ENCODE measurements around the gene MS4A6A. TPM values are rescaled to one million over a fixed set of nuclear protein-coding genes. Genes with fewer than 3 reads are reported as not detected.

The MS4A6A gene
- total and polyA plus RNA-seq, 9 of the 15 experiments (the other 6 are each of a cell fraction or from before 2014, with no cell fraction given) = 0.57 to 9.5 (median 4.2) TPM

DNA sequence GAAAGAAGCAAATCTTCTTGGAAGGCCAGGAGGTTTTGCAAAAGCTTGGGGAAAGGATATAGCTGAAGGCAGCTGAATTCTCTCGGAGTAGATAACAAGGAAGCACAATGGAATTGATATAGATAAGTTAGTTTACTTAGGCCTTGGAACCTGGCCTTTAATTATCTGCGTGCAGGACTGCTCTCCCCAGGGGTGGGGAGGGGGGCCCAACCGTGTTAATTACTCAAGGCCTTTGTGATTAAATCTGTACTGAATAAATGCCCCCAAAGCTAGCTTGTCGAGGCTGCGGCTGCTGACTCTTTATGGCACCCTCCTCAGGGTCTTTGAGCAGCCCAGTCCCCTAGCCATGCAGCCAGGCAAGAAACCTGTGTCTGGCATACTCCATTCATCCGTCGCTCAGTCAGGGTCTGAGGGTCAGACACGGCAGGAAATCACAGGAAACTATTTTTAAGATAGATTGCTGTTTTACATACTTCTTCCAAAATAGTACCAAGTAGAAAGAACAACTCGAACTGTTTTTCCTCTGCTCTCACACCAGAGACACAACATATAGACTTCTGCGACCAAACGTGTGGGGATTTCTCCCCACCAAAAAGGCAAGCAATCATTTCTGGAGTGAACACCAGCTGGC, 58.0 kb downstream of the MS4A6A start:
- BruUV-seq (replicated peaks) = no TSS peak
- intact Hi-C loops (cut with micrococcal nuclease) (loop anchor here (5.0 kb wide), 1 partner anchor 68 kb away; the partner anchor contains the start of gene MS4A3), in situ Hi-C loops (cut with MboI) (no loop called here)
- Histone ChIP-seq H3K4me1 (replicated peaks in 1 of 2; ENCODE audit: control insufficient read depth in 2 of 2, insufficient read depth in 2 of 2, low read length in 2 of 2) (peaks cover 3 to 39% of the 10 kb centered on the region in 2 experiments; a peak in 3 of 5 replicates), H3K4me2 (ENCODE audit: insufficient read depth, low read length) (no peak overlapping the region; the same call in 1 of the 2 replicates), H3K79me2 (ENCODE audit: control insufficient read depth, insufficient read depth, low read length) (no peaks in the 10 kb centered on the region), H3K27me3 (ENCODE audit: control insufficient read depth in 2 of 2, insufficient read depth in 2 of 2, low read length in 2 of 2) (no peaks in the 10 kb centered on the region), H4K20me1 (replicated peaks; ENCODE audit: control insufficient read depth, insufficient read depth, low read length) (no peaks in the 10 kb centered on the region), H3K9me3 (replicated peaks; ENCODE audit: control insufficient read depth, insufficient read depth, low read depth, low read length) (0 out of 2 replicates have a peak, but pooled peaks cover 8% of the 10 kb centered on the region), H3K4me3 (no peak overlapping the region), H2AFZ (ENCODE audit: low read depth, low read length) (no peak overlapping the region), H3K36me3 (ENCODE audit: control insufficient read depth, insufficient read depth, low read length) (no peaks in the 10 kb centered on the region), H3K27ac (ENCODE audit: extremely low read depth, low read depth, low read length) (peak overlapping the region; percentile 53; the same call in 1 of the 3 replicates), H3K9ac (ENCODE audit: insufficient read depth in 1 of 2, low read depth in 2 of 2, low read length in 2 of 2) (no peak overlapping the region), H3K9me1 (ENCODE audit: control insufficient read depth, insufficient read depth, low read length) (no peaks in the 10 kb centered on the region)
- 41% methylated on average over 11 of the region's 11 CpGs for WGBS (ENCODE audit: insufficient coverage, low coverage, missing lambda C conversion rate)
- CTCF ChIA-PET (ENCODE audit: low intra/inter-chr PET ratio) = no interaction called here
- POLR2A ChIA-PET = no interaction called here
- ATAC-seq = no peak
- peak in 1 of 4 experiments; percentile 25 for DNase-seq (ENCODE audit: extremely low read depth in 1 of 4, low spot score in 3 of 4)
- no peak for FAIRE-seq
- TF ChIP-seq, protein P1, sequence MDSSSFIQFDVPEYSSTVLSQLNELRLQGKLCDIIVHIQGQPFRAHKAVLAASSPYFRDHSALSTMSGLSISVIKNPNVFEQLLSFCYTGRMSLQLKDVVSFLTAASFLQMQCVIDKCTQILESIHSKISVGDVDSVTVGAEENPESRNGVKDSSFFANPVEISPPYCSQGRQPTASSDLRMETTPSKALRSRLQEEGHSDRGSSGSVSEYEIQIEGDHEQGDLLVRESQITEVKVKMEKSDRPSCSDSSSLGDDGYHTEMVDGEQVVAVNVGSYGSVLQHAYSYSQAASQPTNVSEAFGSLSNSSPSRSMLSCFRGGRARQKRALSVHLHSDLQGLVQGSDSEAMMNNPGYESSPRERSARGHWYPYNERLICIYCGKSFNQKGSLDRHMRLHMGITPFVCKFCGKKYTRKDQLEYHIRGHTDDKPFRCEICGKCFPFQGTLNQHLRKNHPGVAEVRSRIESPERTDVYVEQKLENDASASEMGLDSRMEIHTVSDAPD (CRISPR knock-in tag; IDR thresholded peaks at IDR 0.05) = no peak
- TF ChIP-seq PTBP1 (IDR thresholded peaks at IDR 0.05; ENCODE audit: low read depth, low read length) (no peak), KLF10 (CRISPR knock-in tag; IDR thresholded peaks at IDR 0.05) (no peak), SP1 (CRISPR knock-in tag; IDR thresholded peaks at IDR 0.05) (no peak), SMARCC2 (IDR thresholded peaks at IDR 0.05; ENCODE audit: low read depth) (no peak), GATA2 (CRISPR knock-in tag; IDR thresholded peaks at IDR 0.05) (no peak), CXXC5 (CRISPR knock-in tag; IDR thresholded peaks at IDR 0.05) (peak; percentile 59), TAL1 (IDR thresholded peaks at IDR 0.05) (peak; percentile 17; the same call in 1 of the 2 replicates)
- TF ChIP-seq, protein P2, sequence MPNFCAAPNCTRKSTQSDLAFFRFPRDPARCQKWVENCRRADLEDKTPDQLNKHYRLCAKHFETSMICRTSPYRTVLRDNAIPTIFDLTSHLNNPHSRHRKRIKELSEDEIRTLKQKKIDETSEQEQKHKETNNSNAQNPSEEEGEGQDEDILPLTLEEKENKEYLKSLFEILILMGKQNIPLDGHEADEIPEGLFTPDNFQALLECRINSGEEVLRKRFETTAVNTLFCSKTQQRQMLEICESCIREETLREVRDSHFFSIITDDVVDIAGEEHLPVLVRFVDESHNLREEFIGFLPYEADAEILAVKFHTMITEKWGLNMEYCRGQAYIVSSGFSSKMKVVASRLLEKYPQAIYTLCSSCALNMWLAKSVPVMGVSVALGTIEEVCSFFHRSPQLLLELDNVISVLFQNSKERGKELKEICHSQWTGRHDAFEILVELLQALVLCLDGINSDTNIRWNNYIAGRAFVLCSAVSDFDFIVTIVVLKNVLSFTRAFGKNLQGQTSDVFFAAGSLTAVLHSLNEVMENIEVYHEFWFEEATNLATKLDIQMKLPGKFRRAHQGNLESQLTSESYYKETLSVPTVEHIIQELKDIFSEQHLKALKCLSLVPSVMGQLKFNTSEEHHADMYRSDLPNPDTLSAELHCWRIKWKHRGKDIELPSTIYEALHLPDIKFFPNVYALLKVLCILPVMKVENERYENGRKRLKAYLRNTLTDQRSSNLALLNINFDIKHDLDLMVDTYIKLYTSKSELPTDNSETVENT (CRISPR knock-in tag; IDR thresholded peaks at IDR 0.05) = no peak
- TF ChIP-seq, protein P3, sequence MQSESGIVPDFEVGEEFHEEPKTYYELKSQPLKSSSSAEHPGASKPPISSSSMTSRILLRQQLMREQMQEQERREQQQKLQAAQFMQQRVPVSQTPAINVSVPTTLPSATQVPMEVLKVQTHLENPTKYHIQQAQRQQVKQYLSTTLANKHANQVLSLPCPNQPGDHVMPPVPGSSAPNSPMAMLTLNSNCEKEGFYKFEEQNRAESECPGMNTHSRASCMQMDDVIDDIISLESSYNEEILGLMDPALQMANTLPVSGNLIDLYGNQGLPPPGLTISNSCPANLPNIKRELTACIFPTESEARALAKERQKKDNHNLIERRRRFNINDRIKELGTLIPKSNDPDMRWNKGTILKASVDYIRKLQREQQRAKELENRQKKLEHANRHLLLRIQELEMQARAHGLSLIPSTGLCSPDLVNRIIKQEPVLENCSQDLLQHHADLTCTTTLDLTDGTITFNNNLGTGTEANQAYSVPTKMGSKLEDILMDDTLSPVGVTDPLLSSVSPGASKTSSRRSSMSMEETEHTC (IDR thresholded peaks at IDR 0.05) = no peak
- TF ChIP-seq, protein P4, sequence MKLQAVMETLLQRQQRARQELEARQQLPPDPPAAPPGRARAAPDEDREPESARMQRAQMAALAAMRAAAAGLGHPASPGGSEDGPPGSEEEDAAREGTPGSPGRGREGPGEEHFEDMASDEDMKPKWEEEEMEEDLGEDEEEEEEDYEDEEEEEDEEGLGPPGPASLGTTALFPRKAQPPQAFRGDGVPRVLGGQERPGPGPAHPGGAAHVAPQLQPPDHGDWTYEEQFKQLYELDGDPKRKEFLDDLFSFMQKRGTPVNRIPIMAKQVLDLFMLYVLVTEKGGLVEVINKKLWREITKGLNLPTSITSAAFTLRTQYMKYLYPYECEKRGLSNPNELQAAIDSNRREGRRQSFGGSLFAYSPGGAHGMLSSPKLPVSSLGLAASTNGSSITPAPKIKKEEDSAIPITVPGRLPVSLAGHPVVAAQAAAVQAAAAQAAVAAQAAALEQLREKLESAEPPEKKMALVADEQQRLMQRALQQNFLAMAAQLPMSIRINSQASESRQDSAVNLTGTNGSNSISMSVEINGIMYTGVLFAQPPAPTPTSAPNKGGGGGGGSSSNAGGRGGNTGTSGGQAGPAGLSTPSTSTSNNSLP (IDR thresholded peaks at IDR 0.05; ENCODE audit: borderline replicate concordance, low read depth, low read length) = no peak
- TF ChIP-seq, protein P5, sequence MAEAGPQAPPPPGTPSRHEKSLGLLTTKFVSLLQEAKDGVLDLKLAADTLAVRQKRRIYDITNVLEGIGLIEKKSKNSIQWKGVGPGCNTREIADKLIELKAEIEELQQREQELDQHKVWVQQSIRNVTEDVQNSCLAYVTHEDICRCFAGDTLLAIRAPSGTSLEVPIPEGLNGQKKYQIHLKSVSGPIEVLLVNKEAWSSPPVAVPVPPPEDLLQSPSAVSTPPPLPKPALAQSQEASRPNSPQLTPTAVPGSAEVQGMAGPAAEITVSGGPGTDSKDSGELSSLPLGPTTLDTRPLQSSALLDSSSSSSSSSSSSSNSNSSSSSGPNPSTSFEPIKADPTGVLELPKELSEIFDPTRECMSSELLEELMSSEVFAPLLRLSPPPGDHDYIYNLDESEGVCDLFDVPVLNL (CRISPR knock-in tag; IDR thresholded peaks at IDR 0.05; ENCODE audit: low read depth) = no peak

Data from K562 (cell line).